Large intestine (tissue), 3 donors: Measurements from ENCODE around the gene CNNM1. TPM values are rescaled to one million over a fixed set of nuclear protein-coding genes. Genes with fewer than 3 reads are reported as not detected.

Source experiments
- DNase-seq, 2 donors: peaks; one replicate each; pipeline versions ENCODE4 v3.0.0 to v3.0.0-alpha.2; 2013
- H3K27ac ChIP-seq: one replicate; pipeline ENCODE4 v1.5.1; 2013; ENCODE audit warnings: low read length
- H3K27me3 ChIP-seq: 2 replicates; pipeline ENCODE4 v1.6.1; 2013; ENCODE audit warnings: low read length; ENCODE audit not compliant: control insufficient read depth, insufficient read depth
- H3K36me3 ChIP-seq: 2 replicates; pipeline ENCODE4 v1.6.1; 2013; ENCODE audit warnings: low read length; ENCODE audit not compliant: control insufficient read depth, insufficient read depth
- H3K4me1 ChIP-seq: one replicate; pipeline ENCODE4 v1.6.1; 2013; ENCODE audit warnings: low read length; ENCODE audit not compliant: control insufficient read depth, insufficient read depth
- H3K4me3 ChIP-seq: one replicate; pipeline ENCODE4 v1.5.1; 2013; ENCODE audit warnings: low read length
- H3K9me3 ChIP-seq: one replicate; pipeline ENCODE4 v1.6.1; 2013; ENCODE audit warnings: mild to moderate bottlenecking, low read depth, low read length, moderate library complexity; ENCODE audit not compliant: control insufficient read depth
- WGBS: methylation state at CpG from one replicate; pipeline ENCODE4 v1.1.5; 2013; ENCODE audit warnings: low lambda C conversion rate; ENCODE audit not compliant: insufficient coverage; 5-methylcytosine and 5-hydroxymethylcytosine counted together
- polyA plus RNA-seq: library from polyadenylated mRNA; unstranded; fragments of 120-200 nt; gene quantifications from one replicate; pipeline ENCODE4 v1.2.1, GENCODE V29; 2013

The CNNM1 gene
- polyA plus RNA-seq, 1 donor, result 0.79 TPM

- Histone ChIP-seq H3K4me1 (no peaks in the 10 kb centered on the region), H3K27me3 (no peaks in the 10 kb centered on the region), H3K4me3 (no peak overlapping the region), H3K9me3 (peaks cover 11% of the 10 kb centered on the region), H3K36me3 (no peaks in the 10 kb centered on the region), H3K27ac (no peak overlapping the region)
- no peak for DNase-seq
- WGBS, result 100% methylated on average over 2 of the region's 2 CpGs
Observed at GRCh38 chr10:99312501-99312900, 16.7 kb upstream of the CNNM1 start.

GRCh38 chr10:99315853-99316252 lies 13.3 kb upstream of the CNNM1 start:
- H3K4me1 ChIP-seq, result no peaks in the 10 kb centered on the region
- WGBS, result 96% methylated on average over 3 of the region's 16 CpGs
- H3K4me3 ChIP-seq, result no peak overlapping the region
- H3K9me3 ChIP-seq, result peaks cover 6% of the 10 kb centered on the region
- H3K36me3 ChIP-seq, result no peaks in the 10 kb centered on the region
- no peaks in the 10 kb centered on the region for H3K27me3 ChIP-seq
- no peak for DNase-seq
- H3K27ac ChIP-seq, result no peak overlapping the region

GRCh38 chr10:99316374-99316773 lies 12.8 kb upstream of the CNNM1 start:
- no peak overlapping the region for H3K27ac ChIP-seq
- peaks cover 6% of the 10 kb centered on the region for H3K9me3 ChIP-seq
- no peak overlapping the region for H3K4me3 ChIP-seq
- 82% methylated on average over 3 of the region's 17 CpGs for WGBS
- no peaks in the 10 kb centered on the region for H3K27me3 ChIP-seq
- DNase-seq, result no peak
- no peaks in the 10 kb centered on the region for H3K36me3 ChIP-seq
- H3K4me1 ChIP-seq, result no peaks in the 10 kb centered on the region

- no peak overlapping the region for H3K27ac ChIP-seq
- H3K9me3 ChIP-seq, result peaks cover 6% of the 10 kb centered on the region
- no peak overlapping the region for H3K4me3 ChIP-seq
- H3K27me3 ChIP-seq, result no peaks in the 10 kb centered on the region
- no peaks in the 10 kb centered on the region for H3K4me1 ChIP-seq
- 80% methylated on average over 1 of the region's 3 CpGs for WGBS
- no peaks in the 10 kb centered on the region for H3K36me3 ChIP-seq
- no peak for DNase-seq
Observed at GRCh38 chr10:99318048-99318447, 11.1 kb upstream of the CNNM1 start.

GRCh38 chr10:99318475-99318874 lies 10.7 kb upstream of the CNNM1 start:
- no peaks in the 10 kb centered on the region for H3K4me1 ChIP-seq
- H3K9me3 ChIP-seq, result peaks cover 6% of the 10 kb centered on the region
- H3K4me3 ChIP-seq, result no peak overlapping the region
- no CpG with 5 or more reads among the region's 2 CpGs for WGBS
- no peak for DNase-seq
- no peaks in the 10 kb centered on the region for H3K36me3 ChIP-seq
- H3K27ac ChIP-seq, result no peak overlapping the region
- H3K27me3 ChIP-seq, result no peaks in the 10 kb centered on the region

GRCh38 chr10:99325281-99325680 lies 3.9 kb upstream of the CNNM1 start:
- Histone ChIP-seq H3K27ac (no peak overlapping the region), H3K4me3 (no peak overlapping the region), H3K9me3 (peaks cover 4% of the 10 kb centered on the region), H3K36me3 (no peaks in the 10 kb centered on the region), H3K4me1 (peaks cover 6% of the 10 kb centered on the region), H3K27me3 (peaks cover 18% of the 10 kb centered on the region)
- DNase-seq, result no peak
- WGBS, result 0% methylated on average over 1 of the region's 1 CpG

- Histone ChIP-seq H3K4me1 (peaks cover 6% of the 10 kb centered on the region), H3K4me3 (no peak overlapping the region), H3K27me3 (peaks cover 34% of the 10 kb centered on the region), H3K9me3 (peaks cover 4% of the 10 kb centered on the region), H3K36me3 (no peaks in the 10 kb centered on the region), H3K27ac (no peak overlapping the region)
- no peak for DNase-seq
- 92% methylated on average over 2 of the region's 5 CpGs for WGBS
Observed at GRCh38 chr10:99326871-99327270, 2.3 kb upstream of the CNNM1 start.

- 96% methylated on average over 3 of the region's 23 CpGs for WGBS
- Histone ChIP-seq H3K9me3 (peaks cover 4% of the 10 kb centered on the region), H3K4me3 (peak overlapping the region; percentile 38), H3K27me3 (peaks cover 42% of the 10 kb centered on the region), H3K4me1 (peaks cover 6% of the 10 kb centered on the region), H3K27ac (no peak overlapping the region), H3K36me3 (no peaks in the 10 kb centered on the region)
- DNase-seq, result no peak
Observed at GRCh38 chr10:99328579-99329303, 415 bp upstream of the CNNM1 start.

GRCh38 chr10:99329554-99330346 lies 594 bp downstream of the CNNM1 start:
- no peaks in the 10 kb centered on the region for H3K36me3 ChIP-seq
- peaks cover 43% of the 10 kb centered on the region for H3K27me3 ChIP-seq
- no CpG with 5 or more reads among the region's 94 CpGs for WGBS
- peaks cover 4% of the 10 kb centered on the region for H3K9me3 ChIP-seq
- H3K4me3 ChIP-seq, result no peak overlapping the region
- no peak overlapping the region for H3K27ac ChIP-seq
- peaks cover 6% of the 10 kb centered on the region for H3K4me1 ChIP-seq
- DNase-seq, result peak in 1 of 2 donors; percentile 29

- peak in 1 of 2 donors; percentile 28 for DNase-seq
- Histone ChIP-seq H3K27me3 (peaks cover 45% of the 10 kb centered on the region), H3K4me3 (no peak overlapping the region), H3K4me1 (peaks cover 6% of the 10 kb centered on the region), H3K27ac (no peak overlapping the region), H3K9me3 (peaks cover 4% of the 10 kb centered on the region), H3K36me3 (no peaks in the 10 kb centered on the region)
- 80% methylated on average over 1 of the region's 45 CpGs for WGBS
Observed at GRCh38 chr10:99330347-99330924, 1.3 kb downstream of the CNNM1 start.
